GM19240 (cell line): ENCODE data around the gene HK3.

Experiments
- DNase-seq: peaks from one replicate; pipeline ENCODE4 v3.0.0; 2011; ENCODE audit warnings: low spot score; ENCODE audit not compliant: insufficient read length

The HK3 gene

DNA sequence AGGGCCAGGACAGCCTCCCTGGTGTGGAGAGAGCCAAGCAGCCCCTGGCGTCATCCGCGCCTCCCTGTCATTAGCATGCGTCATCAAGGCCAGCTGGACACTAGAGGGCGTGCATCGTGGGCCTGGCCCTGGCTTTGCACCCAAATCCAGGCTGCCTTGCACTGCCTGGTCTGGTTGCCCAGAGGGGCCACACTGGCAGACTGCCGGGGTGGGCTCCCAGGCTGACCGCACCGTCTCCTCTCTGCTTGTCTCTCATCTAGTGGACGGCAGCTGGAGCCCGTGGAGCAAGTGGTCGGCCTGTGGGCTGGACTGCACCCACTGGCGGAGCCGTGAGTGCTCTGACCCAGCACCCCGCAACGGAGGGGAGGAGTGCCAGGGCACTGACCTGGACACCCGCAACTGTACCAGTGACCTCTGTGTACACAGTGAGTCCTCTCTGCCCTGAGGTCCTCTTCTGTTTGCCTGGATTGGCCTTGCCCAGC lies 29.0 kb downstream of the HK3 start:
- DNase-seq: no peak

DNA sequence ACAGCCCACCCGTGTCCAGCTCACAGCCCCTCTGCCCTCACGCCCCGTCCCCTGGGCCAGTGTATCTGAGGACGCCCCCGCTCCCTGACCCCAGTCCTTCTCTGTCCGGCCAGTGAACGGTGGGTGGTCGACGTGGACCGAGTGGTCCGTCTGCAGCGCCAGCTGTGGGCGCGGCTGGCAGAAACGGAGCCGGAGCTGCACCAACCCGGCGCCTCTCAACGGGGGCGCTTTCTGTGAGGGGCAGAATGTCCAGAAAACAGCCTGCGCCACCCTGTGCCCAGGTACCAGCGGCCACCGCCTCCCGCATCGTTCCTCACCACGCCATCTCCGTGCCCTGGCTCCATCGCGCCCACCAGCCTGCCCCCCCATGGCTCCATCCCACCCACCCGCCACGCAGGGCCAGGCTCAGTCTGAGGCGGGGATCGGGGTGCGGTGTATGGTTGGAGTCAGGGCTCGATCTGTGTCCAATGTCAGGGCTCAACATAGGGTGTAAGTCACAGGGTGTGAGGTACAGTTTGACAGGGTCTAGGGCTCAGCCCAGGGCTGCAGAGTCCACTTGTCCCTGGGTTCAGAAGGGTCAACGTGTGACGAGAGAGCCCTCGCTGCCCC lies 29.5 kb downstream of the HK3 start:
- DNase-seq: no peak

DNA sequence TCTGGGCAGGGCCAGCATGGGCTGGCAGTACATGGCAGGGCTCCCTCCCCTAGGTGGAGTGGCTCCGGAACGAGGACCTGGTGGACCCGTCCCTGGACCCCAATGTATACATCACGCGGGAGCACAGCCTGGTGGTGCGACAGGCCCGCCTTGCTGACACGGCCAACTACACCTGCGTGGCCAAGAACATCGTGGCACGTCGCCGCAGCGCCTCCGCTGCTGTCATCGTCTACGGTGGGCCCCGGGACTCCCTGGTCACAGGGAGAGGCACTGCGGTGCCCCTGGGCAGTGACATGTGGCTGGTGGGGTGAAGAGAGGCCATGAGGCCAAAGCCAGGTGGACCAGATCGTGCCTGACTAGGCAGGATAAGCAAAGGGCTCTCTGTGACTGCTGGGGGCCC lies 30.4 kb downstream of the HK3 start:
- no peak for DNase-seq

DNA sequence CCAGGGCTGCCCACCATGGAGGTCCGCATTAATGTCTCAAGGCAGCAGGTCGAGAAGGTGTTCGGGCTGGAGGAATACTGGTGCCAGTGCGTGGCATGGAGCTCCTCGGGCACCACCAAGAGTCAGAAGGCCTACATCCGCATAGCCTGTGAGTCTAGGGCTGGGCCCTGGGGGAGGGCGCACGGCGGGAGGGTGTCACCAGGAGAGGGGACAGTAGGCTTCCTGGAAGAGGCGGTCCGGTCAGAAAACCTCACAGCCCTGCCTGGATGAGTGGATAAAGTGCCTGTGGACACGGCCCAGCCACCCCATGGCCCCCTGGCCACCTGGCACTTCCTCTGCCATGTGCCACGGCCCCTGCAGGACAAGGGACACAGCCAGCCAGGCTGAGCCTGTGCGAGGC lies 31.0 kb downstream of the HK3 start:
- DNase-seq: no peak

DNA sequence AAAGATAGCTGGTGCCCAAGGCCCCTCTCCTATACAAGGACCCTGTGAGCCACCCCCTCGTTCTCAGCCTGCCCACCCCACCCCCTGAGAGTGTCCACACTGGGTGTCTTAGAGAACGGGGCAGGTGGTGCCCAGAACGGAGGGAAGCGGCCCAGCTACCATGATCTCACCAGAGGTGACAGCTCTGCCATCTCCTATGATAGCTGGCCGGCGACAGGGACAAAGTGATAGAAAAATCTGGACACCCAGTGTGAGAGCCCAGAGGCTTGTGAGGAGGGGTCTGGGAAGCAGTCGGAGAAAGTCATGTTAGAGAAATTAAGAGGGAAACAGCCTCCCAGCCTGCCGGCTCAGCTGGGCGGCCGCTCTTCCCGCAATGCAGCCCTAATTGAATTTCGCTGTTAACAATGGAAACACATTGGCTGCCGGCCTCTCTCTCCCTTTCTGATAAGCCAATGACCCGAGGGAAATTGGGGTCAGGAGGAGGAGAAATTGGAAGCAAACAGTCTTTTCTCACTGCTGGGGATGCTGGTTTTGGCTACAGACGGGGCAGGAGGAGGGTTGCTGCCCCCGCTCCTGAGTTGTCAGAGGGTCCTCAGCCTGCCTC lies 32.3 kb downstream of the HK3 start:
- DNase-seq: no peak

DNA sequence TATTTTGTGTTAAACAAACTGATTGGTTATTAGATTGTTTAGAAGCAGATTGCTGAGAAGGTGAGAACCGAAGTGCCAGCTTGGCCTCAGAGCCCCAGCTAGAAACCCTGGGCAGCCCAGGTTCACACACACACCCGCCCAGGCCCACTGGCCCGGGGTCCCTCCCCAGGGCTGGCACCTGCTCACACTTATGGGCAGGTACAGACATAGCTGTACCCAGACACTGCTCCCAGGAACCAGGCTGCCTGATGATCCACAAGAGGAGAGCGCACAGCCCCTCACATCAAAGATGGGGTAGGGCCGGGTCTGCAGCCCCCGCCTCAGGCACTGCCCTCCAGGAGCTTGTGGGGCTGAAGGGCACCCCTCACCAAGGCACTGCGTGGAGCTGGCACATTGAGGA lies 33.2 kb downstream of the HK3 start:
- no peak for DNase-seq

DNA sequence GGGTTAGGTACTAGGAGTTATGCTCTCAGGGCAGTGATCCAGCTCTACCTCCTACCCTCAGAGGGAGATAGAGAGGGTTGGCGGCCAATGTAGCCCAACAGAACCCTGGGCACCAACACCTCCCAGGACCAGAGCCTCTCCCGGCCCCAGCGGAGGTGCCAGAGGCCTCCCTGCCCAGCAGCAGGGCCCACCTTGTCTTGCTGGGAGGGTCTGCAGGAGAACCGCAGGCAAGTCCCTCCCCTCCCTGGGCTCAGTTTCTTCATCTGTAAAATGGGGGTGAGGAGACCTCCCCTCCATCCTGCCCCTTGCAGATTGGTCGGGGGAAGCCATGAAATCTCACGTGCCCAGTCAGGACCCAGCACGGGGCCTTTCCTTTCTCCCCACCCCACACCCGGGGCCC lies 34.4 kb downstream of the HK3 start:
- no peak for DNase-seq

DNA sequence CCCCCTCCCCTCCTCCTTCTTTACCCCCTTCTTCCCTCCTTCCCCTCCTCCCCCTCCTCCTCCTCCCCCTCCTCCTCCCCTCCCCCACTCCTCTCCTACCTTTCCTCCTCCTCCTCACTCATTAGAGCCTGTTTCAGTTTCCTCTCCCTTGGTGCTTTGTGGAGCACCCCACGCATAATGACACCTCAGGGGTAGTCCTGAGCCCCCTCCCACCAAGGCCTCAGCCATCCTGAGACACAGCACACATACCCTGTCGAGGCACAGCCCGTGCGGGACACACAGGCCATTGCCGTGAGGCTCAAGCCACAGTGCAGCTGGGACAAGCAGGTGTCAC lies 35.4 kb downstream of the HK3 start:
- no peak for DNase-seq

DNA sequence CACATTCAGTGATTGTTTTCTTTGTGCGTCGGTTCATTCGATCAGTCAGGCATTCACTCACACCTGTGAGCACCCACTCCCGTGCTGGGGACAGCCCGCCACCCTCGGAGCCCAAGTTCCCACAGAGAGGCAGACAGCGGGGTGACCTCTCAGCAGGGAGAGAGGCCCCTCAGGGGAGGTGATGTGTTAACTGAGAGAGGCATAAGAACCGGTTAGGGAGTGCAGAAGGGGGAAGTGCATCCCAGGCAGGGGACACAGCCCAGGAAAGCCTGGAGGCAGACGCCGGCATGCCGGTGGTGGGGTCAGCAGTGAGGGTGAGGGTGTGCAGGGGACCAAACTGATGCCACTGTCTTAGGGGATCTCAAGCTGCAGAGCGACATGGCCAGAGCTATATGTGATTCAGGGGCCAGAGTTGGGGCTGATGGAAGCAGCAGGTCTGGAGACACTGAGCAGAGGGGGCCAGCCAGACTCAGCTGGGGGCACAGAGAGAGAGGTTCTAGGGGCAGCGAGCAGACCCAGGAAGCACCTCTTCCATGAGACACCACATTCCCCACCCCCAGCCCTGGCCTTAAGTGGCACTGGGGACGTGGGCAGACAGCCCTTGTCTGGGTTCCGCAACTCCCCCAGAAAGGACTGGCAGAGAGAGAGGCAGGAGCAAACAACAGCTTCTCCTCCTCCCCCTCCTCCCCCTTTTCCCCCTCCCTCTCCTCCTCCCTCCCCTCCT lies 35.9 kb downstream of the HK3 start:
- DNase-seq: no peak

DNA sequence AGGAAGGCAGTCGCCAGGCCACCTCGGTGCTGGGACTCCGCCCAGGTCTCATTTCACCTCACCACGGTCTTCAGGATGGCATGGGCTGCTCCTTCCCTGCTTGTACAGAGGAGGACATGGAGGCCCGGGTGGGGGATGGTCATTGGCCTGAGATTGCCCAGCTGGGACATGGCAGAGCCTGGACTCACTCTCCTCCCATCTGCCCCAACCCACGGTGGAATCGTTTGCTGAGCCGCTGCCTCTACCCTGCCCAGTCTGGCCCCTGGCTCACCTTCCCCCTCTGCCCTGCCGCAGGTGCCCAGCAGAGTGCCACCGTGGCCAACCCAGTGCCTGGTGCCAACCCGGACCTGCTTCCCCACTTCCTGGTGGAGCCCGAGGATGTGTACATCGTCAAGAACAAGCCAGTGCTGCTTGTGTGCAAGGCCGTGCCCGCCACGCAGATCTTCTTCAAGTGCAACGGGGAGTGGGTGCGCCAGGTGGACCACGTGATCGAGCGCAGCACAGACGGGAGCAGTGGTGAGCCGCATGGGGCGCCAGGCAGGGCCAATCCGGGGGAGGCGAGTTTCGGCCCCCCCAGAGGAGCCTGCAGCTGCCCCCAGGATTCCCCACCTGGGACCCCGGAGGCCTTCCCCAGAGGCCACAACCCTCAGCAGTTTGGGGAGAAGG lies 36.7 kb downstream of the HK3 start:
- DNase-seq: no peak

DNA sequence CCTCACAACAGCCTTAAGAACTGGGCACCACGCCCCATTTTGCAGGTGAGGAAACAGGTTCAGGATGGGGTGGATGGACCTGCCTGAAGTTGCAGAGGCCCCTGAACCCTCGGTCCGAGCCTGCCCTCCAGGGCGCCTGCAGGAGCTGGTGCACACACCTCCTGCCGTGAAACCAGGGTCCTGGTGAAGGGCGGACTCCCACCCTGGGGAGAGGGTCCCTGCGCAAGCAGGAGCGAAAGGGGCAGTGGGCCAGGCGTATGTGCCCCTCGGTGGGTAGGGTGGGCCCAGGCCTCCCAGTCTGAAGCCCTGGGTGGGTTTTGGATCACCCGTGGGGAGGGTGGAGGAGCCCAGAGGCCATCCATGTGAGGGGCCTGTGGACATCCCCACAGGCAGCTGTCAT lies 37.9 kb downstream of the HK3 start:
- DNase-seq: no peak

DNA sequence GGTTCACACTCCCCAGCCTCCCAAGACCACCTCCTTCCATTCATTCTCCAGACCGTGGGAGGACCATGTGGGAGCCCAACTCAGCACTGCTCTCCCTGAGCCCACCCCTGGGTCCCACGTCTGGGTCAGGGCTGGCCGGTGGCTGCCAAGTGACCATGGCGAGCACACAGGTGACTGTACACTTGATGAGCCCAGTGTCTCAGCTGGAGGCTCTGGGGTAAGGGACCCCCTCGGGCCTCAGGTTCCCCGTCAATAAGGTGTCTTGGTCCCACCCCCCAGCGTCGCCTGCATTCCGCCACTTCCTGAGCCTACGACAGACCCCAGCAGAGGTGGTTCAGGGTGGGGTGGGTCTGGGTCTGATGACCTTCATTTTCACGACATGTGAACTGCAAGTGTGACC lies 38.8 kb downstream of the HK3 start:
- no peak for DNase-seq

DNA sequence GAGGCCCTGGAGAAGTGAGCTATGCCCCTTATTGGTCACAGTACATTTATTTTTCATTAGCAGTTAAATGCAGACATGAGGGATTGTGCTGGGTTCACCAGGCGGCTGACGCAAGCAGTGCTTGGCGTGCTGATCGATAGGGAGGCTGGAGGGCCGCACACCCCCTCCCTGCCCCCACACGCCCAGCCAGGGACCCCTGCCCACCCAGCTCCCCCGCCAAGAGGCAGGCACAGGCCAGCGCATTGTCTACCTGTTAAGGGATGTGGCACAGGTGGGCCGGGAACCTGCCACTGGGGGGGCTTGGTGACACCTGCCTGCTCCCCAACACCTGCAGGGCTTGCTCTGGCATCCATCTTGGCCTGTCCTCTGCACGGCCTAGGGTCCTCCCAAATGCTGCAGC lies 39.2 kb downstream of the HK3 start:
- DNase-seq: no peak

DNA sequence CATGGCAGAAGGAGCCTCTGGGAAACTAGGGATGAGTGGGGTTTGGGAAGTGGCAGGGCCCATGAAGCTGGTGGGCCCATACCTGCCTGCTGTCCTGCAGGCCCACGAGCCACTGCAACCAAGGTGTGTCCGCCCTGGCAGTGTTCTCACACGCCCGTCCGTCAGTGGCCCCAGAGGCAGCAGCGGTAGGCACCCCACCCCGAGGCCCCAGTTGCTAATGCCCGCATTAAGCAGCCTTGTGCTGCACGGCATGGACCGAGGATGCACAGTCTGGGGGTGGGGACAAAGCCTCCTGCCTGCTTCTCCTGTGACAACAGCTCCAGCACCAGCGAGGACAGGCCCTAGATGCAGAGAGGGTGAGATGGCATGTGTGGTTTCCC lies 41.3 kb downstream of the HK3 start:
- no peak for DNase-seq

DNA sequence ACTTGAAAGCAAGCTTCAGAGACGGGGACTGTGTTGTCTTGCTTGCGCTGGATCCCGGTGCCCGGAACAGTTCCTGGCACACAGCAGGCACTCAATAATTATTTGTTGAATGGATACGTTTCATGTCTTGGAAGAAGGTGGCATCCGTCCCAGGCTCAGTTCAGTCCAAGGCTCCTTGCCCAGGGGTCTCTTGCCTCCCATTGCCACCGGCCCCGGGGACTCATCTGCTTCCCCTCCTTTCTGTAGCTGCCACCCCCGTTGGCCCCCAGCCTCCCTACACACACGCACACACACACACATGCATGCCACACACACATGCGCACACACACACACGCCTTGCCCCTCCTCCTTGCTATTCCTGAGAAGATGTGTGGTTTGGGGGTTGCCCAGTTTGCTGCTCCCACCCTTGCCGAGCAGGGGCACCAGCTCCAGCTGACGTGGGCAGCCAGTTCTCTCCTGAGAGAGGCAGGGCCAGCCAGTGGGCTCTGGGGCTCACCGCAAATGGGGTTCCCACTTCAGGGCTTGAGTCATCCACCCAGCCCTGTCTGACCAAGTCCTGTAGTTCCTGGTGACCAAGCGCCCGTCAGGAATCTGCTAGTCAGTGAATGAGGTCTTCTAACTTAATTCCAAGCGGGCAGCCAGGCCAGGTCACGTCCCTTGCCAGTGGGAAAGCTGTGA lies 41.8 kb downstream of the HK3 start:
- DNase-seq: no peak

DNA sequence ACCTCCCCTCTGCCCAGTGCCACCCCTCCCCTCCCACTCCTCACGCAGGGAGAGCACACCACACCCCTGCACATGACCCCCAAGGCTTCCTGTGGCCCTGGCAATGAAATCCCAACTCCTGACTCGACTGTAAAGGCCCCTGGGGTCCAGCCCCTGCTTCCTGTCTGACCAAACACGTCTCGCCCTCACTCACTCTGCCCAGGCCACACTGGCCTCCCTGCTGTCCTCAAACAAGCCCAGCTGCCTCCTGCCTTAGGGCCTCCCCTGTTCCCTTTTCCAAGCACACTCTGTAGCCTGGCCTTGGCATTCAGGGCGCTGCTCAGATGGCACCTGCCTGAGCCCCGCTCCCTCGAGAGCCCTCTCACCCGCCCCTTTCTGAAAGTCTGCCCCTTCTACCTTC lies 42.4 kb downstream of the HK3 start:
- no peak for DNase-seq

DNA sequence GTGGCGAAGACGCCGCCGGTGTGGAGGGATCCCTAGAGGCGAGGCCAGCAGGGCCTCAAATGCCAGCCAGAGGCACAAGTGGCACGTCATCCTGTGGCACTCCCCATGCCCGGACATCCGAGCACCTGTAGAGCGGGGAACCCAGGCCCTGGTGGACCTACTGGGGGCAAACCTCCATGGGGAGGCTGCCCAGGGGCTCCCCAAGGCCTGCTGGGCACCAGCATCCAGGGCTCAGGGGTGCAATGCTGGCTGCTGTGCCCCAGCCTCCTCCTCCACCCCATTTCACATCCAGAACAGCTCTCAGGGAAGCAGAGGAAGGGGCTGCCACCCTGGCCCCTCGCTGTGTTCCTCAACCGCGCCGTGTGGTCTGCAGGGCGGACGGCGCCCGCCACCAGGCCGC lies 43.5 kb downstream of the HK3 start:
- no peak for DNase-seq

DNA sequence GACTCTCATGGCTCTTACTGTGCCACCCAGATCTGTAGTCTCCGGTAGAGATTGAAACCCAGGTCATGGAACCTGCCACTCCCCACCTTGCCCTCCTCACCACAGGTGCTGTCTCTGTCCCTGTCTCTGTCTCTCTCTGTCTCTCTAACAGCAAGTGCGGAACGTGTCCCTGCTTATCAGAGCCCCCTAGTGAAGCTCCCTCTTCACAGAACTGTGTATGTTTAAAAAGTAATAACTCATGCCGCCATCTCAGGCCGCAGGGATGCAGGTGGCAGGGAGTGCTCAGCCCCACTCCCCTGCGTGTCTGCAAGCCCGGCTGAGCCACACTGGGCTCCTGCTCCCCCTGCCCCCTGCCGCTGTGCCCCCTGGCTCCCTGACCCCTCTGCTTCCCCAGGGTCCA lies 45.0 kb downstream of the HK3 start:
- DNase-seq: no peak

DNA sequence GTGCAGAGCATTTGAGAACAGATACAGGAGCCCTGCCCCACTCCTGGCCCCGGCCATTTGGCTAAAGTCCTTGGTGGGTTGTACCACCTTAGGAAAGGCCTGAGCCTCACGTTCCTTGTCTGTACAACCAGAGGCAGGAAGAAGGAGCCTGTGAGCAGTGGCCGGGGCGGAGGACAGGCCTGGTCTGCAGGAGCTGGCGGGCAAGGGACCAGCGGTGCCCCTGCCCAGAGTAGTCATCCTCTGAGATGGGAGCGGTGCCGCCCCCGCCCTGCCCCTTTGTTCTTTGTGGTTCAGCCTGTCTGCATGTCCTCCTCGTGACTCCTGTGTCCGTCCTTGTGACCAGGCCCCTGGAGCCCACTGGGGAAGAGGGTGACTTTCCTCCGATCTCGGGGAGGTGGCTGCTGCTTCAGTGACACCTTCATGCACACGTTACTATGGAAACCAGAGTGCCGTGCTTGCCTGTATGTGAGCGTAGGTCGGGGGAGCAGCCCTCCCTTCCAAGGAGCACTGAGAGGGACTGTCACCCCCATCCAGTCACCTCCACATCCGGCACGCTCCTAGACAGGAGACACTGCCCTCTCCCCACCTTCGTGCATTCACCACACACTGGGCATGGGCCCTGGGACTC lies 45.9 kb downstream of the HK3 start:
- DNase-seq: no peak

DNA sequence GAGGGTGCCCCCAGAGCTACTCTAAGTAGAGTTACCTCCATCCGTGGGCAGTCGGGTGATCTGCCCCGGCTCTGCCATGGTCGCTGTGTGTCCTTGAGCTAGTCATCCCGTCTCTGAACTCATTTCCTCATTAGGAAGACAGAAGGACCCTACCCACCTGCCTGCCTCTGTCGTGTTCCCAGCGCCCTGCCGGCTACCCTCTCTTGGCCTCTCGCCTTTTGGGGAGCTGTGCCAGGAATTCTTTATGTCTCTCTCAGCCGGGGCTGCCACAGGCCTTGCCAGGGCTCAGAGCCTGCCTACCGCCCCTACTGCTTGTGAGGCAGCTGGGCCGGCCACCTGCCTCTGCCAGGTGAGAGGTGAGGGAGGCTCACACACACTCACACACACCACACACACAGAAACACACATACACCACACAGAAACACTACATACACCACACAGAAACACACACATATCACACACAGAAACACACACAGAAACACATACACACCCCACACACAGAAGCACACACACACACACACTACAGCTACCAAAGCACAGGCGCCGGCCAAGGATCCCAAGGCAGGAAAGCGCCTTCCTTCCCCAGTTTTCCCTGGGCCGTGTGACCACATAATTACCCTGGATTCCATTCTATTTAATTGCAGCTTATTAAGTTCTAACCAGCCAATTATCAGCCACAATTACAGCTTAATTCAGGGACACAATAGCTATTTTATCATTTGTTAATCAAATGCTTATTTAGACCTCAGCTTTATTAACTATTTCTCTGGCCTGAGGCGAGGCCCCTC lies 47.1 kb downstream of the HK3 start:
- no peak for DNase-seq

DNA sequence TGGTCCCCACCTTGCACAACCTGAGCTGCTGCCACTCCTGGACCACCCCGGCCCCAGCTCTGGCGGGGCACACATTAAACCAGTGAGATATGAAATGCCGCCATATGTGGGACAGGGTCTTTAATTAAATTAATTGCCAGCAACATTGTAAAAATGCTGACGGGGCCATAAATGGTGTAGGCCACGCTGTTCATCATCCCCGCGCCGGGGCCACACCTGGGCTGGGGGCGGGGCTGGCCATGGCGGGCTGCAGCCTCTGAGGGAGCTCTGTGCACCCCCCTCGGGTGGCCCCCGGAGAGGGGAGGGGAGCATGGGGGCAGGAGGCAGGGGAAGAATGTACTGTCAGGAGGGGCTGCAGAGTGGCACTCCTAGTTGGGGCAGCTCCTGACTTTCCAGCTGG lies 47.8 kb downstream of the HK3 start:
- no peak for DNase-seq
